NCI-H446 (cell line): ENCODE measurements around the gene CAMKK2.
"Not testable (repeated sequence)": the region's sequence is repeated elsewhere in the genome, so short reads cannot be mapped to it uniquely, and the experiment has no call there.

Experiments
- DNase-seq, 2 experiments: peaks; one replicate each; lab custom pipeline; 2025; lab: John Stamatoyannopoulos, UW

The CAMKK2 gene

DNA sequence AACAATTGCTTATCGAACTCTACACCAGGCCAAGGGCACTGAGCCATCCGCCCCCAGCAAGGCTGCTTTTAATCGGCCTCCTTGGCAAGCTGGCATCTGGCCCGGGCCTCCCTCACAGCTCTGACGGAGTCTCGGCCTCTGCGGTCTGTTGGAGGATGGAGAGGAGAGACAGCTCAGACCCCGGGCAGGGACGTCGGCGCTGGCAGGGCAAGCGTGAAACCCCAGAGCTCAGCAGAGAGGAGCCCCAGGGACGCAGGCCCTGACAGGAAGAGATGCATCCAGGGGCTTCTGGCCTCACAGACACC lies 17.5 kb downstream of the CAMKK2 start:
- peak; percentile 22 to 71 for DNase-seq

DNA sequence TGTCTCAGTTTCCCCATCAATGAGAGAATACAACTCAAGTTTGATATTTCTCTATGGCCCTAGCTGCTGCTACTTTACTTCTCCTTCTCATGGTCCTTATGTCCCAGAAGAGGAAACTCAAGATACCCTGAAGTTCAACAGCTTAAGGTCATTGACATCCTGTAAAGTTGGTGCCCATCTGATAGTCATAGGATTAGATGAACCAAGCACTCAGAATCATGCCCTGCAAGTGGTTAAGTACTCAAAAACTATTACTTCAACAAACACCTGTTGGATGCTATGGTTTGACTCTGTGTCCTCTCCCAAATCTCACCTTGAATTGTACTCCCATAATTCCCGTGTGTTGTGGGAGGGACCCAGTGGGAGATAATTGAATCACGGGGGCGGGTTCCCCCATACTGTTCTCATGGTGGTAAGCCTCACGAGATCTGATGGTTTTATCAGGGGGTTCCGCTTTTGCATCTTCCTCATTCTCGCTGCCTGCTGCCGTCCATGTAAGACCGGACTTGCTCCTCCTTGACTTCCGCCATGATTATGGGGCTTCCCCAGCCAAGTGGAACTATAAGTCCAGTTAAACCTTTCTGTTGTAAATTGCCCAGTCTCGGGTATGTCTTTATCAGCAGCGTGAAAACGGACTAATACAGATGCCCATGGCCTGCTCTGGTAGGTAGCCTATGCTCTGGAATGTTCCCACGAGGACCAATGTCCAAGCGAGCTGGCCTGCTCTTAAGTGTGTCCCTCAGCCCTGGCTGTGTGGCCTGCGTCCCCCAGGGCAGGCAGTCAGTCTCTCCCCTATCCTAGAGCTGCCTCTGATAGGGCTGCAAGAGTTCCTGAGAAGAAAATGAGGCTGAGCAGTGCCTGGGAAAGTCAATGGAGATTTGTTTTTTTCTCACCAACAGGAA lies 18.1 kb downstream of the CAMKK2 start:
- no peak for DNase-seq

DNA sequence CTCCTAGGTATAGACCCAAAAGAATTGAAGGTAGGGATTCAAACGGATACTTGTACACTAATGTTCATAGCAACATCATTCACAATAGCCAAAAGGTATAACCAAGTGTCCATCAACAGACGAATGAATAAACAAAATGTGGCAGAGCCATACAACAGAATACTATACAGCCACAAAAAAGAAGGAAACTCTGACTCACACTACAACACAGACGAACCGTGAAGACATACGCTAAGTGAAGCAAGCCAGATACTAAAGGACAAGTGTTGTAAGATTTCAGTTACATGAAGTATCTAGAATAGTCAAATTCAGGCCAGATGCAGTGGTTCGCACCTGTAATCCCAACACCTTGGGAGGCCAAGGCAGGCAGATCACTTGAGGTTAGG lies 19.1 kb downstream of the CAMKK2 start:
- DNase-seq: no peak

GRCh38 chr12:121274036-121274763 lies 22.3 kb downstream of the CAMKK2 start:
- DNase-seq: no peak

- no peak for DNase-seq
Observed at GRCh38 chr12:121273364-121273896, 23.1 kb downstream of the CAMKK2 start.

- DNase-seq: no peak
Observed at GRCh38 chr12:121267822-121268221, 28.7 kb downstream of the CAMKK2 start.

GRCh38 chr12:121264951-121265515 lies 31.5 kb downstream of the CAMKK2 start:
- DNase-seq: no peak

GRCh38 chr12:121264135-121264534 lies 32.4 kb downstream of the CAMKK2 start:
- no peak for DNase-seq

DNA sequence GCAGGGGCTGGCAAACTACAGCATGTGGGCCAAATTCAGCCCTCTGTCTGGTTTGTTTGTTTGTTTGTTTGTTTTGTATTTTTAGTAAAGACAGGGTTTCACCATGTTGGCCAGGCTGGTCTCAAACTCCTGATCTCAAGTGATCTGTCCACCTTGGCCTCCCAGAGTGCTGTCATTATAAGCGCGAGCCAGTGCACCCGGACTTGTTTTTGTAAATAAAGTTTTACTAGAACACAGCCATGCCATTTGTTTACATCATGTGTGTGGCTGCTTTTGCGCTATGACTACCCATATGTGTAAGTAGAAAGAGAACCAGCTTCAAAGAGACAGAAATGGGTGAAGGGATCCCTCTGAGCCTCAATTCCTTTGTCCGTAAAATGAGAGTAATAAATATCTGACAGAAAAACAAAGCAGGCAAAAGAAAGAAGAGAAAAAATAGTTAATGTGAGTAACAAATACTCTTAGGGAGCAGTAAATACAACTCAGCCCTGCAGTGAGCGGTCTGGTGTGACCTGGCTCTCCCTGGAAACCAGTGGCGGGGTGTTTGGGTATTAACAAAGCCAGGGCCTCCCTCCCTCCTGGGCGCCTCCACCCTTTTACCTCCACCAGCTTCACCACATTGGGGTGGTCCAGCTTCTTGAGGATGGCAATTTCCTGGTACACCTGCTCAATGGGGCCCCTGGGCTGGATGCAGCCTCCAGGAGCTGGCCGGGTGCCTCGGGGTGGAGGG lies 33.1 kb downstream of the CAMKK2 start:
- no peak for DNase-seq

DNA sequence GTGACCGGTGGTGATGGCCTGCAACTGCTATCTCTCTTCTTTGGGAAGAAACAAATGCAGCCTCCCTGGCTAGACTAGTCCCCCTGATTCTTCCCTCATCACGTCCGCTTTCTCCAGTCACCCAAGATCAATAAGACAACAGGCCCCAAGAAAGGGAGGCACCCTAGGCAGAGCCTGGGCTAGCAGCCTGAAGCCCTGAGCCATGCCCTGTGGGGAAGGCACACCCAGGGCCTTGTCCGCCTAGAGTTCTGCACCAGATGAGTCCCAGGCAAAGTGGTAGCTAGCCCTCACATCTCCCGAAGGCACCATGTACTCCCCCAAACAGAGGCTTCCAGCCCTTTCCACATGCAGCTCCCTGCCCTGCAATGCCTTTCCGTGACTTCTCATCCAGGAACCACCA lies 35.1 kb downstream of the CAMKK2 start:
- no peak for DNase-seq

GRCh38 chr12:121260091-121260490 lies 36.4 kb downstream of the CAMKK2 start:
- no peak for DNase-seq

- no peak for DNase-seq
Observed at GRCh38 chr12:121259074-121259473, 37.4 kb downstream of the CAMKK2 start.

GRCh38 chr12:121257704-121258449 lies 38.6 kb downstream of the CAMKK2 start:
- not testable (repeated sequence) for DNase-seq

DNA sequence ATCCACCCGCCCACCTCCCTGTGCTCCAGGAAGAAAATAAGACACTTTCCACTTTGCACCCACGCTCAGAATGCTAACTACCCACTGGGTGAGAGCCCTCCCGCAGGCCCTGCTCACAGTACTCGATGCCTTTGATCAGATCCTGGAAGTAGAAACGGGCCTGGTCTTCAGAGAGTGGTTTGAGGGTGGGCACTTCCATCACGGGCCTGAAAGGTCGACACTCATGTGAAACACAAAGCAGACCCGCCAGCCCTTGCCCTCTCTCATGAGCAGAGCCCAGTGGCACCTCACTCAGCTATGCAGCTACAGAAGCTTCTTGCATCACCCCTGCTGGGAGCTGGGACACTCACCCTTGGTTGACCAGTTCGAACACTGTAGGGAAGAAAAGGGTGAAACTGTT lies 41.1 kb downstream of the CAMKK2 start:
- DNase-seq: no peak

DNA sequence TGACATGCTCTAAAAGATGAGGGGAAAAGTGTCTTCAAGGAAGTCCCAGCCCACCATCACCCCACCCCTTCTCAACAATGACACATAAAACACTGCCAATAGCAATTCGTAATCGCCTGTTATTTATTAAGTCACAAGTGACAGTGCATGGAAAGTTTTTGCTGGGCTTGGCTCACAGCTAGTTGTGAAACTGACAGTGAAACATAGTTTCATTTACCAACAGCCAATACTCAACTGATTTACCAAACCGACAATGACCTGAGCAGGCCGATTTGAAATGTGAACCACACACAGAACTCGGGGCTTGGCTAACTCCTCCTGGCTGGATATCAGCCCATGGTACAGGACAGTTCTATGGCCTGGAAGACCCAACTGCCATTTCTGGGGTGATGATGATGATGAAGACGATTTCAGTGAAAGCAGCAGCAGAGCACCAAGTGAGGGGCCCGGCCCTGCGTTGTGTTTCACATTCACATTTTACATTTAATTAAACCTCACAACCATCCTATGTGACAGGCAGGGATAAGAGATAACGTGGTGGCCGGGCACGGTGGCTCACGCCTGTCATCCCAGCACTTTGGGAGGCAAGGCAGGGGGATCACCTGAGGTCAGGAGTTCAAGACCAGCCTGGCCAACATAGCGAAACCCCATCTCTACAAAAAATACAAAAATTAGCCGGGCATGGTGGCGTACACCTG lies 42.7 kb downstream of the CAMKK2 start:
- no peak for DNase-seq

DNA sequence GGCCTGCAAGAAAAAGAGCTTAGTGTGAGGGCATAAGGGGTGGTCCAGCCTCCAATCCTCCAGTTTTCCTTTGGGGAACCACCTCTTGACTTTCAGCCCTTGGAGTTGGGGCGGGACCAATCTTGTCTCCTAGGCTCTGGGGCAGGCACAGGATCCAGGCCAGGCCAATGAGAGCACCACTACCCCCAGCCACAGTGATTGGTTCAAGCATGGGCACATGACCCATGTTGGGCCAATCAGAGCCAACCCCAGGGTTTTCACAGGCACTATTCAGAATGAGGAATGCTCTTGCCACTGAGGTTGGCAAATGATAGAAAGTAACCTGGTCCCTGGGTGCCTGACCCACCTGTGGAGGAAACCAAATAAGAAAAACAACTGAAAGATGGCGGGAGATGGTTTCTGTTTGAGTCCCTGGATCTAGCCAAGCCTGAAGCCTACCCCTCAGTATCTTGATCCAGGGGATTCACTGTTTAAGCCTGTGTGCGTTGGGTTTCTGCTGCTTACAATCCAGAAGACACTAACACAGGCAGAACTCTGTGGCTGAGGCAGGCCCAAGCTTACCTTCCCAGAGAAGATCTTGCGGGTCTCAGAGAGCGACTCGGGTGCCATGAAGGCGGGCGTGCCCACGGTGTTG lies 43.7 kb downstream of the CAMKK2 start:
- no peak for DNase-seq

DNA sequence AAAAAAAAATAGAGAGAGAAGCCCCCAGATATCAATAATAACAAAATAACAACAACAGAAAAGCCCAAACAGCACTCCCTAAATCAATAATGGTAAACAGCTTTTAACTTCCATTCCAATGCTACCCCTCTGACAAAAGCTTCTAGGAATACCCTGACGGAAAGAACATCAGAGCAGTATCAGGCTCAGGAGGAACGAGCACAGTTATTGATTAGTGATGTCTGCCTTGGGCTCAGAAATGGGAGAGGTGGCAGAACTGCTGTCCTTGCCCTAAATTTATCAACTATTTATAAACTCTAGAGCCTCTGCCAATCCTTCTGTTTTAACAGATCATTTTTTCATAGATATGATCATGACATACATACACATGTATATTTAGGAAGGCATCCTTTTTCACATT lies 44.7 kb downstream of the CAMKK2 start:
- no peak for DNase-seq

DNA sequence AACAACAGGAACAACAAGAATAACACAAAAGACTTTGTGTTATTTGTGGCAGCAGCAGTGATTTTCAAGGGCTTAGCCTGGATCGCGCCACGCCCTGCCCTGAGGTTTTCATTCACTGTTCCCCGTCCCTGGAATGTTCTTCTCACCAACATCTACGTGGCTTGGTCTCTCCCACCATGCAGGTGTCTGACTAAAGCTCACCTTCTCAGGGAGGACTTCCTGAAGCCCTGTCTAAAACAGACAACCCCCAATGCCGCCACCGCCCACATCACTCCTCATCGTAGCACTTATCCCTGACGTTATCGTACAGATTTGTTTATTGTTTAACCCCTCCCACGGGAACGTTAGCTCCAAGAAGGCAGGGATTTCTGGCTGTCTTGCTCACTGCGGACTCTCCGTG lies 46.1 kb downstream of the CAMKK2 start:
- no peak for DNase-seq

GRCh38 chr12:121248622-121249021 lies 47.9 kb downstream of the CAMKK2 start:
- DNase-seq: no peak

GRCh38 chr12:121246893-121247557 lies 49.5 kb downstream of the CAMKK2 start:
- DNase-seq: no peak
